RWPE2 (cell line): ENCODE data around the gene RRH.

Source experiments
- ATAC-seq: fragments of 200-7000 bp; cut with Tn5 transposase; 3 replicates; pipeline ENCODE4 v1.9.1; 2021; ENCODE audit warnings: low read depth
- DNase-seq: peaks from one replicate; pipeline ENCODE4 v3.0.0-alpha.2; 2020; ENCODE audit warnings: low spot score
- H3K27ac ChIP-seq: fragments of 450-650 bp; 2 replicates; pipeline ENCODE4 v1.5.1; 2017; ENCODE audit warnings: mild to moderate bottlenecking; ENCODE audit not compliant: poor library complexity, severe bottlenecking
- H3K27me3 ChIP-seq: fragments of 250-450 bp; sonication (Bioruptor Pico); 2 replicates; pipeline ENCODE4 v1.5.1; 2021; ENCODE audit warnings: mild to moderate bottlenecking, moderate library complexity; ENCODE audit not compliant: insufficient read depth, poor library complexity, severe bottlenecking
- H3K36me3 ChIP-seq: fragments of 250-450 bp; sonication (Bioruptor Pico); 2 replicates; pipeline ENCODE4 v1.5.1; 2020; ENCODE audit warnings: low read depth, mild to moderate bottlenecking, moderate library complexity
- H3K4me1 ChIP-seq: fragments of 250-450 bp; sonication (Bioruptor Pico); 2 replicates; pipeline ENCODE4 v1.5.1; 2021; ENCODE audit warnings: mild to moderate bottlenecking, moderate library complexity; ENCODE audit not compliant: insufficient read depth, poor library complexity, severe bottlenecking
- H3K4me3 ChIP-seq: fragments of 250-450 bp; sonication (Bioruptor Pico); 2 replicates; pipeline ENCODE4 v1.5.1; 2021; ENCODE audit warnings: mild to moderate bottlenecking, moderate library complexity; ENCODE audit not compliant: severe bottlenecking
- H3K9me3 ChIP-seq: fragments of 250-450 bp; sonication (Bioruptor Pico); 2 replicates; pipeline ENCODE4 v1.5.1; 2021; ENCODE audit warnings: mild to moderate bottlenecking, moderate library complexity; ENCODE audit not compliant: severe bottlenecking
- TF ChIP-seq, protein P1 (sequence below): fragments of 450-650 bp; IDR thresholded peaks from one replicate; pipeline ENCODE4 v1.5.1; 2017; ENCODE audit warnings: mild to moderate bottlenecking, moderate library complexity; ENCODE audit not compliant: poor library complexity, severe bottlenecking

Gene RRH

DNA sequence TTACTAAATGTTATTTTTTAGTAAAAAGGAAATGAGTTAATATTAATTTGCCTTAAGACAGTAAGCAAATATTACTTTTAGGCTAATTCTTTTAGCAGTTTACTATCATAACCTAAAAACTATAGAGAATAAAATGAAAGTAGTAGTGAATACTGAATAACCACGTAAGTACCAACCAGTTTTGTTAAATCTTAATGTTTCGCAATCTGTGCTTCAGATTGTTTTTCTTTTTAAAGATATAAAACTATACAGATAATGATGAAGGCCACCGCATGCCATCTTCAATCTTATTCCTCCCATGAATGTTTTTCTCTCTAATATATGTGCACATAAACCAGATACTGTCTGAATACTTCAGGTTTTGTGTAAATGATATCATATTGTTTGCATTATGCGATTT, 6.0 kb downstream of the RRH start:
- Histone ChIP-seq H3K27ac (no peak overlapping the region), H3K36me3 (no peaks in the 10 kb centered on the region), H3K4me3 (no peak overlapping the region), H3K9me3 (no peaks in the 10 kb centered on the region), H3K4me1 (no peaks in the 10 kb centered on the region), H3K27me3 (no peaks in the 10 kb centered on the region)
- ATAC-seq, result no peak
- TF ChIP-seq, protein P1, sequence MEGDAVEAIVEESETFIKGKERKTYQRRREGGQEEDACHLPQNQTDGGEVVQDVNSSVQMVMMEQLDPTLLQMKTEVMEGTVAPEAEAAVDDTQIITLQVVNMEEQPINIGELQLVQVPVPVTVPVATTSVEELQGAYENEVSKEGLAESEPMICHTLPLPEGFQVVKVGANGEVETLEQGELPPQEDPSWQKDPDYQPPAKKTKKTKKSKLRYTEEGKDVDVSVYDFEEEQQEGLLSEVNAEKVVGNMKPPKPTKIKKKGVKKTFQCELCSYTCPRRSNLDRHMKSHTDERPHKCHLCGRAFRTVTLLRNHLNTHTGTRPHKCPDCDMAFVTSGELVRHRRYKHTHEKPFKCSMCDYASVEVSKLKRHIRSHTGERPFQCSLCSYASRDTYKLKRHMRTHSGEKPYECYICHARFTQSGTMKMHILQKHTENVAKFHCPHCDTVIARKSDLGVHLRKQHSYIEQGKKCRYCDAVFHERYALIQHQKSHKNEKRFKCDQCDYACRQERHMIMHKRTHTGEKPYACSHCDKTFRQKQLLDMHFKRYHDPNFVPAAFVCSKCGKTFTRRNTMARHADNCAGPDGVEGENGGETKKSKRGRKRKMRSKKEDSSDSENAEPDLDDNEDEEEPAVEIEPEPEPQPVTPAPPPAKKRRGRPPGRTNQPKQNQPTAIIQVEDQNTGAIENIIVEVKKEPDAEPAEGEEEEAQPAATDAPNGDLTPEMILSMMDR, result no peak
- no peak for DNase-seq

- TF ChIP-seq, protein P1, result no peak
- Histone ChIP-seq H3K4me1 (no peaks in the 10 kb centered on the region), H3K27ac (no peak overlapping the region), H3K27me3 (no peaks in the 10 kb centered on the region), H3K36me3 (no peaks in the 10 kb centered on the region), H3K4me3 (no peak overlapping the region), H3K9me3 (no peaks in the 10 kb centered on the region)
- no peak for DNase-seq
- no peak for ATAC-seq
Observed at GRCh38 chr4:109836985-109837384, 9.2 kb downstream of the RRH start.

DNA sequence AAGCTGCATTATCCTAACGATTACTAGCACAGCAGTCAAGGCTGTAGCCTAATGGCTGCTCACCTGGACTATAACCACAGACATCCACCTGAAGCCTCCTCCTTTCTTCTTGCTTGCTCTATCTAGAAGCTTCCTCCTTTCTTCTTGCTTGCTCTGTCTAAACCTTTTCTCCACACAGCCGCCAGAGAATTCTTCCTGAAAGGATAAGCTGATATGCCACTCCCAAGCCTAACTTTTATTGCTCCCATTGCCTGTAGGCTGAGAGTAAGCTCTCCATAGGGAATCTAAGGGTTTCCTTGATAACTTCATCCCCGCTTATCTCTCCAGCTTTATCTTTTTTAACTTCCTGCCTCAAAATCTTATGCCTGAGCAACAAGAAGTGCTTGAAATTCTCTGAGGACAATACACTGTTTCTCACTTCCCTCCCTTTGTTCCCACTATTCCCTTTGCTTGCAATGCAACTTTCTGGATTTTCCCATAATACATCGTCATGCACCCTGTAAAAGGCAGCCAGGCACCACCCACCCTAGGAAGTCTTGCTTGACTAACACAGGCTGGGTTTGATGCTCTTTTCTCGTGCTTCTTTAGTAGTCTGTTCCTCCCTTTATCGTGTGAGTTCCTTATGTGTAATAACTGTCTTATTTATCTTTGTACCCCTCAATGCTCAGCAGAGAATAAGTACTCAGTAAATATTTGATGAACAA, 18.8 kb downstream of the RRH start:
- Histone ChIP-seq H3K27ac (no peak overlapping the region), H3K4me1 (no peaks in the 10 kb centered on the region), H3K9me3 (no peaks in the 10 kb centered on the region), H3K27me3 (no peaks in the 10 kb centered on the region), H3K36me3 (no peaks in the 10 kb centered on the region), H3K4me3 (no peak overlapping the region)
- no peak for ATAC-seq
- DNase-seq, result no peak
- TF ChIP-seq, protein P1, result no peak

DNA sequence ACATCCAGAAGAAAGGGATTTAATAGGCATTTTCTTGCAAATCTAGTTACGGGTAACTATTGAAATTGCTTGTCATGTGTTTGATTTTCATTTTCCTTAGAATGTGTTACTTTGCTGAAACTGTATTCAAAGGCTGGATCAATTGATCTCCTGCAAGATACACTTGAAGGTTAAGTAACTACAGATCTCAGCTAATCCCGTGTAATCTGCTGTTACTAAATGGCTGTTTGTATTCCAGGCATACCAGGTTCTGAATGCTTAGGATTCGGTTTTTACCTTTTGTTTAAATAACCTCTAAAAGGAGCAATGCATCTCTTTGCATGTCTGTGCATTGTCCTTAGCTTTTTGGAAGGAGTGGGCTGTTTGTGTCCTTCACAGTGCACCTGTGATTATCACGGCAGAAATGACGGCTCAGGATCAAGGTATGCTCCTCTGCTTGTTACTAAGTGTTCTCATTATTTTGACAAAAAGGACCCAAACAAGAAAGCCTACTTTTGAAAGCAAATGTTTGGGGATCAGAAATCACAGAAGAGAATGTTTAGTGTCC, 20.2 kb downstream of the RRH start, which contains the start of gene LRIT3:
Gene LRIT3, plus strand, starts transcription at position 212 of the 547 bp plus-strand sequence. Its CDS starts 95 bp downstream, at position 307.
- H3K36me3 ChIP-seq, result no peaks in the 10 kb centered on the region
- TF ChIP-seq, protein P1, result no peak
- no peaks in the 10 kb centered on the region for H3K4me1 ChIP-seq
- H3K27me3 ChIP-seq, result no peaks in the 10 kb centered on the region
- H3K9me3 ChIP-seq, result no peaks in the 10 kb centered on the region
- DNase-seq, result no peak
- H3K27ac ChIP-seq, result no peak within 1 kb of the TSS
- no peak for ATAC-seq
- H3K4me3 ChIP-seq, result no peak within 1 kb of the TSS

- TF ChIP-seq, protein P1, result no peak
- no peak for DNase-seq
- Histone ChIP-seq H3K4me1 (no peaks in the 10 kb centered on the region), H3K27ac (no peak overlapping the region), H3K27me3 (no peaks in the 10 kb centered on the region), H3K9me3 (no peaks in the 10 kb centered on the region), H3K36me3 (no peaks in the 10 kb centered on the region), H3K4me3 (no peak overlapping the region)
- ATAC-seq, result no peak
Observed at GRCh38 chr4:109848501-109848900, 20.7 kb downstream of the RRH start.
